SKM-1 (cell line): Measurements from ENCODE around the gene IMPA2.

Source experiments
- DNase-seq: peaks from one replicate; lab custom pipeline; 2025; ENCODE audit not compliant: unreplicated experiment; lab: John Stamatoyannopoulos, UW

Gene IMPA2

GRCh38 chr18:12046046-12046750 lies 64.9 kb downstream of the IMPA2 start:
- no peak for DNase-seq

- no peak for DNase-seq
Measured at GRCh38 chr18:12046751-12047335, 65.5 kb downstream of the IMPA2 start.

GRCh38 chr18:12048010-12048826 lies 66.9 kb downstream of the IMPA2 start:
- no peak for DNase-seq

- DNase-seq: no peak
Measured at GRCh38 chr18:12048827-12049175, 67.5 kb downstream of the IMPA2 start.

- peak; percentile 52 for DNase-seq
Measured at GRCh38 chr18:12049978-12050811, 68.9 kb downstream of the IMPA2 start.

- DNase-seq: no peak
Measured at GRCh38 chr18:12052866-12053265, 71.6 kb downstream of the IMPA2 start.

- peak; percentile 79 for DNase-seq
Measured at GRCh38 chr18:12053289-12053688, 72.0 kb downstream of the IMPA2 start.

GRCh38 chr18:12056034-12056883 lies 75.0 kb downstream of the IMPA2 start:
- no peak for DNase-seq

GRCh38 chr18:12056884-12057402 lies 75.6 kb downstream of the IMPA2 start:
- DNase-seq: no peak

GRCh38 chr18:12057419-12058039 lies 76.2 kb downstream of the IMPA2 start:
- no peak for DNase-seq

- no peak for DNase-seq
Measured at GRCh38 chr18:12059334-12060181, 78.3 kb downstream of the IMPA2 start.

GRCh38 chr18:12060182-12060870 lies 79.0 kb downstream of the IMPA2 start:
- no peak for DNase-seq

- DNase-seq: no peak
Measured at GRCh38 chr18:12061685-12062084, 80.4 kb downstream of the IMPA2 start.

- no peak for DNase-seq
Measured at GRCh38 chr18:12062974-12063373, 81.7 kb downstream of the IMPA2 start.

GRCh38 chr18:12064086-12064763 lies 82.9 kb downstream of the IMPA2 start:
- no peak for DNase-seq

- no peak for DNase-seq
Measured at GRCh38 chr18:12065397-12065796, 84.1 kb downstream of the IMPA2 start.

- DNase-seq: no peak
Measured at GRCh38 chr18:12066910-12067511, 85.7 kb downstream of the IMPA2 start.
